ENCODE results near the gene TSEN34. TPM values are rescaled to one million over a fixed set of nuclear protein-coding genes. Genes with fewer than 3 reads are reported as not detected.
A peak's percentile ranks its signal among the peaks of the same experiment; 100 is the strongest.

The TSEN34 gene
- total RNA-seq, 1 experiment from 2014 or later, result 194 TPM

- Histone ChIP-seq H3K9me3 (ENCODE audit: control insufficient read depth, insufficient read depth, low read depth, low read length) (no peaks in the 10 kb centered on the region), H3K27me3 (ENCODE audit: control insufficient read depth, insufficient read depth, low read length) (no peaks in the 10 kb centered on the region), H3K27ac (ENCODE audit: low read length) (no peak overlapping the region), H3K4me3 (ENCODE audit: low read depth in 2 of 2, low read length in 2 of 2) (peak overlapping the region; percentile 76 to 84), H3K36me3 (ENCODE audit: control insufficient read depth, insufficient read depth, low read length) (peaks cover 3% of the 10 kb centered on the region; the same call in 1 of the 2 replicates), H3K4me1 (ENCODE audit: control insufficient read depth, insufficient read depth, low read length) (peaks cover 20% of the 10 kb centered on the region)
- no peak for TF ChIP-seq REST (IDR thresholded peaks at IDR 0.05; ENCODE audit: insufficient read depth in 1 of 2, low read depth in 2 of 2, low read length in 1 of 2)
- 0 out of 2 replicates have a peak, but pooled peaks have one; percentile 6 for TF ChIP-seq TCF7L2 (IDR thresholded peaks at IDR 0.05; ENCODE audit: low read depth, low read length)
- TF ChIP-seq SIN3A (IDR thresholded peaks at IDR 0.05; ENCODE audit: borderline replicate concordance, insufficient read depth, low read depth, low read length), result no peak
- DNase-seq (ENCODE audit: low read depth, low spot score), result no peak
- BruUV-seq (replicated peaks), result no TSS peak
- intact Hi-C loops (cut with micrococcal nuclease; ENCODE audit: unreplicated experiment) (no loop called here), in situ Hi-C loops (cut with HindIII; ENCODE audit: low pct_unique_long_range_greater_than_20kb, low sequenced_read_pairs) (no loop called here)
- ATAC-seq, result no peak
- ChIA-PET POLR2A (interaction anchor here (0.6 kb wide), 1 partner anchor 26 kb away, joined by 3 read pairs; no protein-coding TSS in a partner anchor), CTCF (interaction anchor here (0.7 kb wide), 1 partner anchor 102 kb away, joined by 5 read pairs; no protein-coding TSS in a partner anchor)
Measured at GRCh38 chr19:54162884-54163283, 28.2 kb upstream of the TSEN34 start.

- H3K4me3 ChIP-seq (ENCODE audit: low read depth in 2 of 2, low read length in 2 of 2), result peak overlapping the region; percentile 30 to 40
- intact Hi-C loops (cut with micrococcal nuclease; ENCODE audit: unreplicated experiment) (no loop called here), in situ Hi-C loops (cut with HindIII; ENCODE audit: low pct_unique_long_range_greater_than_20kb, low sequenced_read_pairs) (no loop called here)
- peaks cover 3% of the 10 kb centered on the region; the same call in 1 of the 2 replicates for H3K36me3 ChIP-seq (ENCODE audit: control insufficient read depth, insufficient read depth, low read length)
- peaks cover 9% of the 10 kb centered on the region for H3K4me1 ChIP-seq (ENCODE audit: control insufficient read depth, insufficient read depth, low read length)
- DNase-seq (ENCODE audit: low read depth, low spot score), result no peak
- H3K9me3 ChIP-seq (ENCODE audit: control insufficient read depth, insufficient read depth, low read depth, low read length), result no peaks in the 10 kb centered on the region
- peak; percentile 56 for ATAC-seq
- BruUV-seq (replicated peaks), result no TSS peak
- CTCF ChIA-PET, result interaction anchor here (0.7 kb wide), 1 partner anchor 25 kb away, joined by 3 read pairs; no protein-coding TSS in a partner anchor
- TF ChIP-seq SIN3A (IDR thresholded peaks at IDR 0.05; ENCODE audit: borderline replicate concordance, insufficient read depth, low read depth, low read length) (no peak), POLR2AphosphoS5 (IDR thresholded peaks at IDR 0.05; ENCODE audit: low read depth, low read length) (peak; percentile 44; the same call in 1 of the 2 replicates), TCF7L2 (IDR thresholded peaks at IDR 0.05; ENCODE audit: low read depth, low read length) (no peak)
- no peak overlapping the region for H3K27ac ChIP-seq (ENCODE audit: low read length)
- H3K27me3 ChIP-seq (ENCODE audit: control insufficient read depth, insufficient read depth, low read length), result no peaks in the 10 kb centered on the region
- POLR2A ChIA-PET, result interaction anchor here (0.6 kb wide), 1 partner anchor 28 kb away, joined by 9 read pairs; no protein-coding TSS in a partner anchor
Measured at GRCh38 chr19:54164369-54165068, 26.6 kb upstream of the TSEN34 start.

GRCh38 chr19:54165222-54165621, 25.9 kb upstream of the TSEN34 start:
- no peak overlapping the region for H3K4me3 ChIP-seq (ENCODE audit: low read depth in 2 of 2, low read length in 2 of 2)
- CTCF ChIA-PET, result interaction anchor here (0.6 to 0.7 kb wide), 2 partner anchors 25 to 251 kb away, joined by 3 read pairs; no protein-coding TSS in a partner anchor
- ATAC-seq (no peak), DNase-seq (ENCODE audit: low read depth, low spot score) (no peak)
- intact Hi-C loops (cut with micrococcal nuclease; ENCODE audit: unreplicated experiment) (no loop called here), in situ Hi-C loops (cut with HindIII; ENCODE audit: low pct_unique_long_range_greater_than_20kb, low sequenced_read_pairs) (no loop called here)
- peaks cover 9% of the 10 kb centered on the region for H3K4me1 ChIP-seq (ENCODE audit: control insufficient read depth, insufficient read depth, low read length)
- no TSS peak for BruUV-seq (replicated peaks)
- no peaks in the 10 kb centered on the region for H3K27me3 ChIP-seq (ENCODE audit: control insufficient read depth, insufficient read depth, low read length)
- H3K36me3 ChIP-seq (ENCODE audit: control insufficient read depth, insufficient read depth, low read length), result no peaks in the 10 kb centered on the region; the same call in 1 of the 2 replicates
- no peak for TF ChIP-seq POLR2AphosphoS5 (IDR thresholded peaks at IDR 0.05; ENCODE audit: low read depth, low read length)
- TF ChIP-seq REST (IDR thresholded peaks at IDR 0.05; ENCODE audit: insufficient read depth in 1 of 2, low read depth in 2 of 2, low read length in 1 of 2), result no peak
- no peak for TF ChIP-seq TCF7L2 (IDR thresholded peaks at IDR 0.05; ENCODE audit: low read depth, low read length)
- TF ChIP-seq CTCF (IDR thresholded peaks at IDR 0.05), result no peak
- no peak for TF ChIP-seq SIN3A (IDR thresholded peaks at IDR 0.05; ENCODE audit: borderline replicate concordance, insufficient read depth, low read depth, low read length)
- POLR2A ChIA-PET, result no interaction called here
- no peak overlapping the region for H3K27ac ChIP-seq (ENCODE audit: low read length)
- no peaks in the 10 kb centered on the region for H3K9me3 ChIP-seq (ENCODE audit: control insufficient read depth, insufficient read depth, low read depth, low read length)
